Measurements from ENCODE around the gene PRKRA. TPM values are rescaled to one million over a fixed set of nuclear protein-coding genes. Genes with fewer than 3 reads are reported as not detected.

Gene PRKRA
- total and polyA plus RNA-seq, 2 of the 8 experiments (the other 6 are each of a cell fraction or from before 2014, with no cell fraction given) = 25.4 to 60.4 TPM

DNA sequence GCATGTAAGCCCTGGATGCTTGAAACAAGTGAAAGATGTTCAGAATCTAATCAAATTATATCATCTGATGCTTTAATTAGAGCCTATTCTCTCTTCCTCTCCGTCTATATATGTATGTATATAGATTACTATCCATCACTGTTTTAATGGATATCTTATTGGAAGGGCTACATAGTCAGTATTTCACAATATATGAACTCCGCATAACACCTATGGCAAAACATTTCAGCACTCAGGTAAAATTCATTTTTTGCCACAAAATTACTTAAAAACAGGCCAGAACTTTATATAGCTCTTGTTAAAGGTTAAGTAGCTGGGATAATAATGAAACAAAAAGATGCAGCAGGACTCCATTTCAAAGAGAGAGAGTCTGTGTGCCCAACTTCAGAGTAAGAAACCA is 1.4 kb upstream of the PRKRA start (continued):
- TF ChIP-seq, protein P1, sequence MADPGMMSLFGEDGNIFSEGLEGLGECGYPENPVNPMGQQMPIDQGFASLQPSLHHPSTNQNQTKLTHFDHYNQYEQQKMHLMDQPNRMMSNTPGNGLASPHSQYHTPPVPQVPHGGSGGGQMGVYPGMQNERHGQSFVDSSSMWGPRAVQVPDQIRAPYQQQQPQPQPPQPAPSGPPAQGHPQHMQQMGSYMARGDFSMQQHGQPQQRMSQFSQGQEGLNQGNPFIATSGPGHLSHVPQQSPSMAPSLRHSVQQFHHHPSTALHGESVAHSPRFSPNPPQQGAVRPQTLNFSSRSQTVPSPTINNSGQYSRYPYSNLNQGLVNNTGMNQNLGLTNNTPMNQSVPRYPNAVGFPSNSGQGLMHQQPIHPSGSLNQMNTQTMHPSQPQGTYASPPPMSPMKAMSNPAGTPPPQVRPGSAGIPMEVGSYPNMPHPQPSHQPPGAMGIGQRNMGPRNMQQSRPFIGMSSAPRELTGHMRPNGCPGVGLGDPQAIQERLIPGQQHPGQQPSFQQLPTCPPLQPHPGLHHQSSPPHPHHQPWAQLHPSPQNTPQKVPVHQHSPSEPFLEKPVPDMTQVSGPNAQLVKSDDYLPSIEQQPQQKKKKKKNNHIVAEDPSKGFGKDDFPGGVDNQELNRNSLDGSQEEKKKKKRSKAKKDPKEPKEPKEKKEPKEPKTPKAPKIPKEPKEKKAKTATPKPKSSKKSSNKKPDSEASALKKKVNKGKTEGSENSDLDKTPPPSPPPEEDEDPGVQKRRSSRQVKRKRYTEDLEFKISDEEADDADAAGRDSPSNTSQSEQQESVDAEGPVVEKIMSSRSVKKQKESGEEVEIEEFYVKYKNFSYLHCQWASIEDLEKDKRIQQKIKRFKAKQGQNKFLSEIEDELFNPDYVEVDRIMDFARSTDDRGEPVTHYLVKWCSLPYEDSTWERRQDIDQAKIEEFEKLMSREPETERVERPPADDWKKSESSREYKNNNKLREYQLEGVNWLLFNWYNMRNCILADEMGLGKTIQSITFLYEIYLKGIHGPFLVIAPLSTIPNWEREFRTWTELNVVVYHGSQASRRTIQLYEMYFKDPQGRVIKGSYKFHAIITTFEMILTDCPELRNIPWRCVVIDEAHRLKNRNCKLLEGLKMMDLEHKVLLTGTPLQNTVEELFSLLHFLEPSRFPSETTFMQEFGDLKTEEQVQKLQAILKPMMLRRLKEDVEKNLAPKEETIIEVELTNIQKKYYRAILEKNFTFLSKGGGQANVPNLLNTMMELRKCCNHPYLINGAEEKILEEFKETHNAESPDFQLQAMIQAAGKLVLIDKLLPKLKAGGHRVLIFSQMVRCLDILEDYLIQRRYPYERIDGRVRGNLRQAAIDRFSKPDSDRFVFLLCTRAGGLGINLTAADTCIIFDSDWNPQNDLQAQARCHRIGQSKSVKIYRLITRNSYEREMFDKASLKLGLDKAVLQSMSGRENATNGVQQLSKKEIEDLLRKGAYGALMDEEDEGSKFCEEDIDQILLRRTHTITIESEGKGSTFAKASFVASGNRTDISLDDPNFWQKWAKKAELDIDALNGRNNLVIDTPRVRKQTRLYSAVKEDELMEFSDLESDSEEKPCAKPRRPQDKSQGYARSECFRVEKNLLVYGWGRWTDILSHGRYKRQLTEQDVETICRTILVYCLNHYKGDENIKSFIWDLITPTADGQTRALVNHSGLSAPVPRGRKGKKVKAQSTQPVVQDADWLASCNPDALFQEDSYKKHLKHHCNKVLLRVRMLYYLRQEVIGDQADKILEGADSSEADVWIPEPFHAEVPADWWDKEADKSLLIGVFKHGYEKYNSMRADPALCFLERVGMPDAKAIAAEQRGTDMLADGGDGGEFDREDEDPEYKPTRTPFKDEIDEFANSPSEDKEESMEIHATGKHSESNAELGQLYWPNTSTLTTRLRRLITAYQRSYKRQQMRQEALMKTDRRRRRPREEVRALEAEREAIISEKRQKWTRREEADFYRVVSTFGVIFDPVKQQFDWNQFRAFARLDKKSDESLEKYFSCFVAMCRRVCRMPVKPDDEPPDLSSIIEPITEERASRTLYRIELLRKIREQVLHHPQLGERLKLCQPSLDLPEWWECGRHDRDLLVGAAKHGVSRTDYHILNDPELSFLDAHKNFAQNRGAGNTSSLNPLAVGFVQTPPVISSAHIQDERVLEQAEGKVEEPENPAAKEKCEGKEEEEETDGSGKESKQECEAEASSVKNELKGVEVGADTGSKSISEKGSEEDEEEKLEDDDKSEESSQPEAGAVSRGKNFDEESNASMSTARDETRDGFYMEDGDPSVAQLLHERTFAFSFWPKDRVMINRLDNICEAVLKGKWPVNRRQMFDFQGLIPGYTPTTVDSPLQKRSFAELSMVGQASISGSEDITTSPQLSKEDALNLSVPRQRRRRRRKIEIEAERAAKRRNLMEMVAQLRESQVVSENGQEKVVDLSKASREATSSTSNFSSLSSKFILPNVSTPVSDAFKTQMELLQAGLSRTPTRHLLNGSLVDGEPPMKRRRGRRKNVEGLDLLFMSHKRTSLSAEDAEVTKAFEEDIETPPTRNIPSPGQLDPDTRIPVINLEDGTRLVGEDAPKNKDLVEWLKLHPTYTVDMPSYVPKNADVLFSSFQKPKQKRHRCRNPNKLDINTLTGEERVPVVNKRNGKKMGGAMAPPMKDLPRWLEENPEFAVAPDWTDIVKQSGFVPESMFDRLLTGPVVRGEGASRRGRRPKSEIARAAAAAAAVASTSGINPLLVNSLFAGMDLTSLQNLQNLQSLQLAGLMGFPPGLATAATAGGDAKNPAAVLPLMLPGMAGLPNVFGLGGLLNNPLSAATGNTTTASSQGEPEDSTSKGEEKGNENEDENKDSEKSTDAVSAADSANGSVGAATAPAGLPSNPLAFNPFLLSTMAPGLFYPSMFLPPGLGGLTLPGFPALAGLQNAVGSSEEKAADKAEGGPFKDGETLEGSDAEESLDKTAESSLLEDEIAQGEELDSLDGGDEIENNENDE (IDR thresholded peaks at IDR 0.05; ENCODE audit: insufficient replicate concordance, low read length) = no peak
- TF ChIP-seq FOSL1 (IDR thresholded peaks at IDR 0.05; ENCODE audit: insufficient read depth, low read depth, low read length) = no peak

All from H1 (cell line).